IPS DF 4.7 (cell line): ENCODE results near the gene IGIP.
A peak's percentile ranks its signal among the peaks of the same experiment; 100 is the strongest.

Source experiments
- DNase-seq: peaks from one replicate; pipeline ENCODE4 v3.0.0-alpha.2; 2013; ENCODE audit warnings: low spot score; ENCODE audit errors: extremely low read depth

The IGIP gene

DNA sequence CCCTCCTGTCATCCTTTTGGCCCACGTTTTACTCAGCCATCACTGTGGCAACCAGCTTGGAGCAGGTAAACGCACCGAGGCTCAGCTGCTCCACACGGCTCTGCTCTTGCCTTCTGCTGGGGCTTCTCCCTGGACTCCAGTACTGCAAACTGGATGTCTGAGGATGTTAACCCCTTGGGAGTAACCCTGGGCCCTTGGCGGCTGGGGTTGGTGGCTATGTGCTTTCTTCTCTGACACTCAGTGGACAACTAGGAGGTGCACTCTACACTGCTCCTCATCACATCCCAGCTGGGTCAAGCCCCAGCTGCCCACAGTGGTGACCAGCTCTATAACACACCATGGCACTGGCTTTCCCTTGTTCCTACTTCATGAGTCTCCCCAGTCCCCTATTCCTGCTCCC, 37.0 kb downstream of the IGIP start:
- no peak for DNase-seq

DNA sequence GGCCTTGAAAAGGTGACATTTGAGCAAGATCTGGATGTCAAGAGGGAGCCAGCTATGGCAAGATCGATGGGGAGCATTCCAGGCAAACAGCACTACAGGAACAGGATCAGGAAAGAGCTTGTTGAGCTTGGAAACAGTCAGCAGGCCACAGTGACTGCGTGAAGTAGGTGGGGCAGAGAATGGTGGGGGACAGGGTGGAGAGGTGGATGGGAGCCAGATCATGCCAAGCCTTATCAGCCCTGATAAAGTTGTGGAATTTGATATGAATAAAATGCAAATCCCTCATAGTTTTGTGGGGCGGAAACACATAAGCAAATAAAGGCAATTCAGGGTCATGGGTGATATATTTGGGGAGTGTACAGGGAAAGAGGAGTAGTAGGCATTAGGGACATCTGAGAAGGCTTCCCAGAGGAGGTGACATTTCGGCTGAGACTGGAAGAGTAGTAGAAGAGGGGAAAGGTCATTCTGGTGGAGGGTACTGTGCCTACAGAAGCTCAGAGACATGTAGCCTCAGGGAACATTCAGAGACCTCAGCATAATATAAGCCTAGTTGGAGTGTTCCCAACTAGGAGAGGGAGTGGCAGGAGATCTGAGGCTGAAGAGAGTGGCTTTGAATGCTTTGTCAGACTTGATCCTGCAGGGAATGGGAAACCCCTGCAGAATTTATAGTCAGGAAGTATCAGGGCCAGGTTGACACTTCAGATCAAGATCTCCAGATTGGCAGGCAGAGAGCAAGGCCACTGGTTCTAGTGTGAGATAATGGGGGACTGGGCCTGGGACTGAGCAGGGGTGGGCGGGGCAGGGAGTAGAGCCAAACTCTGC, 39.6 kb downstream of the IGIP start:
- no peak for DNase-seq

DNA sequence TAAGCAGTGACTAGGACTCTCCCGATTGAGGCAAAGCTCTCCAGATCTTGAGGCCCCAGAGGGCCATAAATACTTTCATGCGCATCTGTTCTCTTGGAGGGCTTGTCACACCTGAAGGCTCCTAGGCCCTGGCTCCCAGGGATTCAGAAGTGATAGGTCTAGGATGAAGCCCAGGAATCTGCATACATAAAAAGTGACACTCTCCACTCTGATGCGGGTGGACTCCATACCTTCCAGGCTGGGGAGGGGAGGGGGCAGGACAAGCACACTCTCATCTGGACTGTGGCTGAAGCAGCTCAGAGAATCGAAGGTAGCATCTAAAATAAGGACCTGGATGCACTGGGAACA, 40.2 kb downstream of the IGIP start:
- DNase-seq, result no peak

DNA sequence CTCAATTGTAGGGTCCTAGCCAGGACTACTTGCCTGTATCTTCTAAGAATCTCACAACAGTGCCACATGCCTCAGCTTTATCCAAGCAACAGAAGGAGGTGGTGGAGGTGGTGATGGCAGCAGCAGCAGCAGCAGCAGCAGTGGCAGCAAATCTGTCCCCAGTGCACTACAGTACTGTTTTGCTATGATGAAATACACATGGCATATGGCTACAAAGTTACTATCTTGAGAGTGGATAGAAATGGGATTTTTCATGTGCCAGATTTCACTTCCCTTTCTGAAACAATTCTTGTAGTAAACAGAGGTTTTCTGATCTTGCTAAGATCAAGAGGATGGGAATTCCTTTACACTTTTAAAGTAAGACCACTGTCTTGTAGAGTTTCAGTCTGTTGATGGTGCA, 41.2 kb downstream of the IGIP start:
- no peak for DNase-seq

- DNase-seq, result no peak
These were observed 42.6 kb downstream of the IGIP start for GRCh38 chr5:140168371-140168770.

- DNase-seq, result no peak
These were observed 43.7 kb downstream of the IGIP start for GRCh38 chr5:140169410-140169809.

DNA sequence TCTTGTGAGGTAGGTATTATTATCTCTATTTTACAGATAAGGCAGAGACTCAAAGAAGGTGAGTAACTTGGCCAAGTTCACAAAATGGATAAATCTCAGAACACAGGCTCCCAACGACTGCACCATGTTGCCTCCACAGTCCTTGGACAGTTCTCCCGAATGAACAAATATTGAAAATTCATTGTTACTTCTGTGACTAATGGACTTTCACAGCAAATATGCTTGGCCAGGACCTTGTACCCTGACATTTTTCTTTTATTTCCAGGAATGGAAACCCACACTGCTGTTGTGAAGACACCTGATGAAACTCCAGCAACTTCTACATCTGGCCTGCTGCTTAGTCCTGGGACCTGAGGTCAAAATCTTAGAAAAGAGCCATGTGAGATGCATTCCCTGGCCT, 46.7 kb downstream of the IGIP start:
- DNase-seq, result no peak

GRCh38 chr5:140174014-140174413, 48.3 kb downstream of the IGIP start:
- no peak for DNase-seq

DNA sequence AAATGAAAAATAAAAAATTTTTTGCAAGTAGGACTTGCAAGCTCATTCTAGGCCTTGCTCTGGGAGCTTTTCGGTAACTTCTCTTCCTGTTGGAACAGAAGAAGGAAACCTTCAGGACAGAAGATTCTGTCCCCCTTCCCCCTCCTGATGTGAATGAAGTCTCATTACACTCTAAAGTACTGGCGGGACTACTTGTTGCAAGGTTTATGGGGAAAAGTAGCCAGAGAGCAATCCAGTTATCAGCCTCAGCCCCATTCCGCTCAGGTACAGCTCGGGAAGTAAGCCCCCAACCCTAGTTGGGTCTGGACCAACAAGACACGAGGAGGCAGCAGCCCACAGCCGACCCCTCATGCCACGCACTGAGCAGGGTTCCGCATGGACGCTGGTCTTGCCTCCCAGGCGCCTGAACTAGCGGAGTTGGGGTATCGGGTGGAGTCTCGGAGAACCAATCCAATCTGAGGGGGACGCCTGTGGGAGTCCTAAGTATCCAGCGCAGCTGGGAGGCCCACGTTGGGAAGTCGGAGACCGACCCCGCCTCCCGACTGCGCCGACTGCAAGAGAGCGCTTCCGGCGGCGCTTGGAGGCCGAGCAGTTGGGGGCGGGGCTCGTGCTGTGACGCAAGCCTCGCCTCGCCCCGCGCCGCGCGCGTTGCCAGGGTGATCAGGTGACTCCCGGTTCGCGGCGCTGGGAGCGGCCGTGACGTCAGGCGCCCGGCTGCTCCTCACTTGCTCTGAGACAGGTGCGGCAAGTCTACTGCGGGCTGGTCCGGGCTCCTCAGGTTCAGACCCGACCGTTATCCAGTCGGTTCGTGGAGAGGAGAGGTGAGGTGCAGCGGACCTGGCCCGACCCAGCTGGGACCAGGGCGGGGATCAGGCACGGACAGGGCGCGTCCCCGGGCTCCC, 49.0 kb downstream of the IGIP start, which contains the start of gene CYSTM1:
CYSTM1 (plus strand) TSS at position 724 of the 902 bp plus-strand sequence. CDS start 19,278 bp downstream, outside the sequence.
- peak; percentile 78 for DNase-seq

DNA sequence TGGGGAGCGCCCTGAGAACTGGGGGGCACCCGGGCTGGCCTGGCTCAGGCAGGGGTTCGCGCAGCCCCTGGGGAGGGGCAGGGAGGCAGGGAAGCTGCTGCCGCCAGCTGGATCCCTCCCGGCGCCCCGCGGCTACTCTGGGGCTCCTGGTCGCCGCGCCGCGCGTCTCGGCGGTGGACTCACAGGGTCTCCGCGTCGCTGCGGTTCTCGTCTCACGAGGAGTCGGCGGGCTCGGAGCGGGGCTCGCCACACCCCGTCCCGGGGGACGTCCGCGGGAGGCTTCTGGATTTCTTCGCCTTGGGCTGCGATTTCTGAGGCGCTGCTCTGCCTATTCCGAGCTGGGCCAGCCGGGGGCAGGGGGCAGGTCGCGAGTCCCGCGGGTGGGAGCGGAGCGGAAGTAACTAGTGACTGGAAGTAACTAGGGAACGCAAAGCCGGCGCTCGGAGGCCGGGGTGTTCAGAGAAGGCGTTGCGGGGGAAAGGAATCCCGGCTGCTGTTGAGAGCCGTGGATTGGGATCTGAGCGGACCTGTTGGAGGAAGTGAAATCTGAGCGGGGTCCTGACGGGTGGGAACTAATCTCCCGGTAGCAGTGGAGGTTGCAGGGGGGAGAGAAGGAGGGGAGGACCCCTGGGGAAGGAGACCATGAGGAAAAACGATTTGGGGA, 49.8 kb downstream of the IGIP start:
- no peak for DNase-seq

GRCh38 chr5:140176031-140176387, 50.3 kb downstream of the IGIP start:
- no peak for DNase-seq

DNA sequence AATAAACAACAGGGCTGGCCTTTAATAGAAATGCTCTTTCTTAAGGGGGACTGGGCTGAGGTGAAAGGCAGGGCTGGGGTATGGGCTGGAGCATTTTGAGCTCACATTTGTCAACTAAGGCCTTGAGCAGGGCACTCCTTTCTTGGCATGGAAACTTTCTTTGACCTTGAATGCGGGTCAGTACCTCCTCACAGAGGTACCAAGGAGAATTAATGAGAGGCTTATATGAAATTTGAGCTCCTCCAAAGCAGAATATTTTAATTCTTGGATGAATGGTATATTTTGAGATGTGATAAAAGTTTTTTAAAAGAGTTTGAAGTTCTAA, 52.3 kb downstream of the IGIP start:
- no peak for DNase-seq

DNA sequence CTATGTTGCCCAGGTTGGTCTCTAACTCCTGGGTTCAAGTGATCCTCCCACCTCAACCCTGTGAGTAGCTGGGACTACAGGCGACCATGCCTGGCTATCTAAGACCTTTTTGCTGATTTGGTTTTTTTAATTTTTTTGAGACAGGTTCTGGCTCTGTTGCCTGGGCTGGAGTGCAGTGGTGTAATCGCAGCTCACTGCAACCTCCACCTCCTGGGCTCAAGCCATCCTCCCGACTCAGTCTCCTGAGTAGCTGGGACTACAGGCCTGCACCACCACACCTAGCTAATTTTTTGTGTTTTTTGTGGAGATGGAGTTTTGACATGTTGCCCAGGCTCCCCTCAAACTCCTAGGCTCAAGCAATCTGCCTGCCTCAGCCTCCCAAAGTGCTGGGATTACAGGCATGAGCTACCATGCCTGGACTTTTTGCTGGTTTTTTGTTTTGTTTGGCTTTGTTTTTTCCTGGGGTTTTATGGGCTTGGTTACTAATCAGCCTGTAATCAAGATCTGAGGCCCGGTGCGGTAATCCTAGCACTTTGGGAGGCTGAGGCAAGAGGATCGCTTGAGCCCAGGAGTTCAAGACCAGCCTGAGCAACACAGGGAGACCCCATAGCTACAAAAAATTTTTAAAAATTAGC, 52.9 kb downstream of the IGIP start:
- DNase-seq, result no peak
